ENCODE results near the gene GRK5. TPM values are rescaled to one million over a fixed set of nuclear protein-coding genes. Genes with fewer than 3 reads are reported as not detected.

Gene GRK5
- polyA plus RNA-seq, 1 experiment = 20.8 TPM

DNA sequence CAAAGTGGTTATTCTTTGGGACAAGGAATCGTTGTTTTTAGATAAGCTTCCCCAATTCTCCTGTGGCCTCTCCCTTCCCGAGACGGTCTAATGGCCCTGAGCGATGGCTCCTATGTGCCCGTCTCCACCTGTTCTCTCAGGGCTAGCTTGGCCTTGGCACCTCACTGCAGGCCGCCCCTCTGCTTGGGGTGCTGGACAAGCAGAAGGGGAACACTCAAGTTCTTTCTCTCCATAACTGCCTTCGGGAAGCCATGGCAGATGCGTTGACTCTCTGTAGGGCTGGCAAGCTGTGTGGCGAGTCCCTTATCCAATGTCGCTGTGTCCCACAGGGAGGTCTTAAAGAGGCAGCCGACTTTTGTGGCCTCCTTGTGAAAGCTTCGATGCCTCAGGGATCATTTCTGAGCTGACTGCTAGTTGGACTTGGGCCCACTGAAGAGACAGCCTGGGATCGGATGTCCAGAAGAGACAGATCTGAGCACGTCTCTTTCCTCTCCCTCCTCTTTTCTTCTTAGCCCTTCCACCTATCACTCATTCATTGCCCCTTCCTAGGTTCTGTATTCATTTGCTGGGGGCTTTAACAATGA, 70.8 kb downstream of the GRK5 start:
- POLR2A ChIA-PET = no interaction called here
- Histone ChIP-seq H3K27me3 (ENCODE audit: control insufficient read depth, insufficient read depth, low read length) (no peaks in the 10 kb centered on the region), H3K4me3 (ENCODE audit: low read depth, low read length) (no peak overlapping the region), H3K36me3 (ENCODE audit: control insufficient read depth, insufficient read depth, low read length) (no peaks in the 10 kb centered on the region; the same call in 1 of the 2 replicates)
- TF ChIP-seq CTCF (IDR thresholded peaks at IDR 0.05; ENCODE audit: insufficient read depth, low read depth, low read length) = no peak
- no peak for DNase-seq (ENCODE audit: low read depth)
- CTCF ChIA-PET = no interaction called here

DNA sequence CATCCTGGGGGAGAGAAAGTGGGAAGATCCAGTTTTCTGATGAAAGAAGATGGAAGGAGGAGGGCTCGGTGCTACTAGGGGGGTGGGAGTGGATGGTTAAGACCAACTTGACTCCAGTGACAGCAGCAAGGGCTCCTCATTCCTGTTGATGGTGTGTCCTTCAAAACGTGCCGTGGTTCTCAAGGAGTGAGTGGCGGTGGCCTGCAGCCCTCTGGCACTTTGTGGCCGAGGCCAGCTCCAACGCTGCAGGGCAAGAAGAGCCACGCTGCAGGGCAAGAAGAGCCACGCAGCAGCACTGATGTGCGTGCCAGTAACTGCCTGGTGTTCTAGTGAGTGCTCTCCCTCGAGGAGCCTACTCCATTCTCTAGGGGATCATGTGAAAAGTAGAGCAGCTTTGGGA, 72.1 kb downstream of the GRK5 start:
- ChIA-PET POLR2A (no interaction called here), CTCF (no interaction called here)
- Histone ChIP-seq H3K4me3 (ENCODE audit: low read depth, low read length) (no peak overlapping the region), H3K27me3 (ENCODE audit: control insufficient read depth, insufficient read depth, low read length) (no peaks in the 10 kb centered on the region), H3K36me3 (ENCODE audit: control insufficient read depth, insufficient read depth, low read length) (no peaks in the 10 kb centered on the region; the same call in 1 of the 2 replicates)
- no peak for DNase-seq (ENCODE audit: low read depth)
- no peak for TF ChIP-seq CTCF (IDR thresholded peaks at IDR 0.05; ENCODE audit: insufficient read depth, low read depth, low read length)

DNA sequence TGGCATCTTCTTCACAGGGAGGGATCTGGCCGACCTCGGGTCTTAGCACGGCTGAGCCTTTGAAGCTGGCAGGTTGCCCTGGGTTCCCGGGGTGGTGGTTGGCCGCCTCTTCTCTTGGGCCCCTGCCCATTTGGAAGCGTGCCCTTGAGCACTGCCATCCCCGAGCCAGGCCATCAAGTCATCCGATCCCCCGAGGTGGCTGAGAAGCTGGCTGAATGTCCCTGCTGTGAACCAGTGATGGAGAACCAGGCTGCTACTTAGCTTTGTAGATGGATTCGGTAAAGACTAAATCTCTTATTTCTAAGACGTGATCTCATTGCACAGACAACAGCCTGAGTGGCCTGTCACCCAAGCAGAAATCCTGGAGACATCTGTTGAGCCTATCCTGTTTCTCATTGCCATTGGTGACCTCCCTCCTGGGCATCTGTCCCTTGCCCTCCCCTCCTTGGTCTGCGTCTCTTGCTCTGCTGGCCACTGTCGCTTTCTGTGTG, 74.3 kb downstream of the GRK5 start:
- Histone ChIP-seq H3K27me3 (ENCODE audit: control insufficient read depth, insufficient read depth, low read length) (no peaks in the 10 kb centered on the region), H3K4me3 (ENCODE audit: low read depth, low read length) (no peak overlapping the region), H3K36me3 (ENCODE audit: control insufficient read depth, insufficient read depth, low read length) (no peaks in the 10 kb centered on the region; the same call in 1 of the 2 replicates)
- no peak for DNase-seq (ENCODE audit: low read depth)
- ChIA-PET POLR2A (no interaction called here), CTCF (interaction anchor here (0.8 to 1.3 kb wide), 5 partner anchors 8 to 208 kb away, joined by 3 to 5 read pairs (median 3); no protein-coding TSS in a partner anchor)
- TF ChIP-seq CTCF (IDR thresholded peaks at IDR 0.05; ENCODE audit: insufficient read depth, low read depth, low read length) = no peak

DNA sequence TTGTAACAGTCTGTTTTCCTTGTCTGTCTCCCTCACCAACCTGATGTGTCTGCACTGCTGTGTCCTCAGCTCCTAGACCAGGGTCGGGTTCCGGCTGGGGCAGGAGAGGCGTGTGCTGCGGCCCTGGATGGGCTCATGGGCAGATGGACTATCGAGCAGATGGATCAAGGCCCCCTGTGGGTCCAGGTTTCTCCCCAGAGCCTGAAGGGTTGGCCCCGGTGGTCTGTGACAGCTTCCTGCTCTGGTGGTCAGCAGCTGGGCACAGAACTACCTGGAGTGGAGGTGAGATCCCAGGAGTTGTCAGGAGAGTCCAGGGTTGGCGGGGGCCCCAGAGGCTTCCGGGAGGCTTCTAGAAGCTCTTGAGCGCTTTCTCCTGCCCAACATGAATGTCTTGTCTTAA, 75.1 kb downstream of the GRK5 start:
- no peaks in the 10 kb centered on the region for H3K27me3 ChIP-seq (ENCODE audit: control insufficient read depth, insufficient read depth, low read length)
- ChIA-PET POLR2A (no interaction called here), CTCF (interaction anchor here (0.6 to 1.3 kb wide), 4 partner anchors 11 to 163 kb away, joined by 3 to 5 read pairs (median 3); no protein-coding TSS in a partner anchor)
- DNase-seq (ENCODE audit: low read depth) = no peak
- TF ChIP-seq CTCF (IDR thresholded peaks at IDR 0.05; ENCODE audit: insufficient read depth, low read depth, low read length) = no peak
- H3K4me3 ChIP-seq (ENCODE audit: low read depth, low read length) = no peak overlapping the region
- H3K36me3 ChIP-seq (ENCODE audit: control insufficient read depth, insufficient read depth, low read length) = no peaks in the 10 kb centered on the region; the same call in 1 of the 2 replicates

GRCh38 chr10:119283387-119283786, 76.0 kb downstream of the GRK5 start:
- Histone ChIP-seq H3K36me3 (ENCODE audit: control insufficient read depth, insufficient read depth, low read length) (no peaks in the 10 kb centered on the region; the same call in 1 of the 2 replicates), H3K27me3 (ENCODE audit: control insufficient read depth, insufficient read depth, low read length) (no peaks in the 10 kb centered on the region), H3K4me3 (ENCODE audit: low read depth, low read length) (no peak overlapping the region)
- no peak for TF ChIP-seq CTCF (IDR thresholded peaks at IDR 0.05; ENCODE audit: insufficient read depth, low read depth, low read length)
- DNase-seq (ENCODE audit: low read depth) = no peak
- ChIA-PET POLR2A (no interaction called here), CTCF (interaction anchor here (1.2 kb wide), 1 partner anchor 162 kb away, joined by 5 read pairs; no protein-coding TSS in a partner anchor)

All from BJ (cell line).